Activated CD4-positive, alpha-beta T cell treated with anti-CD3 and anti-CD28 coated beads, Interleukin-2, amount 50 U/mL, for 24 hours (primary cell): ENCODE measurements around the gene CNTN3.

Source experiments
- DNase-seq, 2 donors: peaks; one replicate each; pipeline ENCODE4 v3.0.0-alpha.2; 2020; ENCODE audit warnings: low read depth in 1 of 2, low spot score in 1 of 2

The CNTN3 gene

GRCh38 chr3:74611206-74611605 lies 3.3 kb downstream of the CNTN3 start:
- no peak for DNase-seq

- DNase-seq = no peak
Measured at GRCh38 chr3:74607803-74608202, 6.7 kb downstream of the CNTN3 start.

- DNase-seq = no peak
Measured at GRCh38 chr3:74606996-74607395, 7.5 kb downstream of the CNTN3 start.

GRCh38 chr3:74605437-74605836 lies 9.0 kb downstream of the CNTN3 start:
- no peak for DNase-seq

- no peak for DNase-seq
Measured at GRCh38 chr3:74603292-74603691, 11.2 kb downstream of the CNTN3 start.

- DNase-seq = no peak
Measured at GRCh38 chr3:74602471-74602870, 12.0 kb downstream of the CNTN3 start.

- DNase-seq = no peak
Measured at GRCh38 chr3:74601793-74602192, 12.7 kb downstream of the CNTN3 start.

- DNase-seq = no peak
Measured at GRCh38 chr3:74599564-74599963, 14.9 kb downstream of the CNTN3 start.

GRCh38 chr3:74593152-74593551 lies 21.3 kb downstream of the CNTN3 start:
- no peak for DNase-seq

GRCh38 chr3:74592359-74592758 lies 22.1 kb downstream of the CNTN3 start:
- no peak for DNase-seq

- no peak for DNase-seq
Measured at GRCh38 chr3:74591946-74592345, 22.5 kb downstream of the CNTN3 start.

- DNase-seq = no peak
Measured at GRCh38 chr3:74591342-74591741, 23.1 kb downstream of the CNTN3 start.

GRCh38 chr3:74590620-74591262 lies 23.7 kb downstream of the CNTN3 start:
- DNase-seq = no peak

- no peak for DNase-seq
Measured at GRCh38 chr3:74584782-74585181, 29.7 kb downstream of the CNTN3 start.

- DNase-seq = no peak
Measured at GRCh38 chr3:74582982-74583381, 31.5 kb downstream of the CNTN3 start.

GRCh38 chr3:74575857-74576256 lies 38.6 kb downstream of the CNTN3 start:
- DNase-seq = no peak

- no peak for DNase-seq
Measured at GRCh38 chr3:74571118-74571517, 43.3 kb downstream of the CNTN3 start.
